Stomach (tissue), 9 donors: ENCODE measurements around the gene TMEM132D. TPM values are rescaled to one million over a fixed set of nuclear protein-coding genes. Genes with fewer than 3 reads are reported as not detected.

Experiments
- DNase-seq, 2 donors: peaks; one replicate each; pipeline versions ENCODE4 v3.0.0 to v3.0.0-alpha.2; 2013 to 2019
- H3K27ac ChIP-seq, 5 donors: fragments of 200-600 bp in 4 of 5; sonication (generic) in 4 of 5; one replicate each; pipeline ENCODE4 v1.5.1; 2013 to 2019; ENCODE audit warnings: mild to moderate bottlenecking in 1 of 5, moderate library complexity in 1 of 5
- H3K27me3 ChIP-seq, 3 donors: fragments of 200-600 bp; sonication (generic); one replicate each; pipeline ENCODE4 v1.5.1; 2017 to 2019; ENCODE audit warnings: mixed run types in 1 of 3
- H3K36me3 ChIP-seq, 4 donors: fragments of 200-600 bp; sonication (generic); 1 replicate in 3 of 4; 2 replicates in 1 of 4; pipeline ENCODE4 v1.5.1; 2016 to 2019
- H3K4me1 ChIP-seq, 4 donors: fragments of 200-600 bp; sonication (generic); one replicate each; pipeline ENCODE4 v1.5.1; 2016 to 2019
- H3K4me3 ChIP-seq, 4 donors: fragments of 200-600 bp; sonication (generic) in 3 of 4; one replicate each; pipeline ENCODE4 v1.5.1; 2016 to 2019; ENCODE audit warnings: mild to moderate bottlenecking in 1 of 4
- H3K9me3 ChIP-seq, 4 donors: fragments of 200-600 bp; sonication (generic); one replicate each; pipeline ENCODE4 v1.5.1; 2016 to 2019
- EP300 ChIP-seq: sonication (generic); formaldehyde crosslinking; IDR thresholded peaks from one replicate; pipeline ENCODE4 v1.6.1; 2017; ENCODE audit warnings: antibody characterized with exemption
- POLR2A ChIP-seq, 4 donors: fragments of 450-650 bp; IDR thresholded peaks; one replicate each; pipeline ENCODE4 v1.6.1; 2016; ENCODE audit warnings: antibody characterized with exemption in 4 of 4, control low read depth in 2 of 4, mild to moderate bottlenecking in 1 of 4, moderate library complexity in 1 of 4
- POLR2AphosphoS5 ChIP-seq, 3 donors: sonication (generic); formaldehyde crosslinking; IDR thresholded peaks; one replicate each; pipeline ENCODE4 v1.6.1; 2016; ENCODE audit warnings: antibody characterized with exemption in 3 of 3
- WGBS, 5 donors: extraction: QIAGEN DNeasy Blood & Tissue Kit in 3 of 5; methylation state at CpG; one replicate each; pipeline versions ENCODE4 v1.1.5 to v1.1.7; 2013 to 2018; 5-methylcytosine and 5-hydroxymethylcytosine counted together
- intact Hi-C: fragments of 100-400 bp; cut with DNase I; formaldehyde crosslinking; loops from one replicate; pipeline ENCODE4 v1.15.1; 2023; ENCODE audit warnings: low total_unique reads
- polyA plus RNA-seq, 3 donors: library from polyadenylated mRNA; stranded (reverse); fragments of 200-250 nt; gene quantifications; one replicate each; pipeline ENCODE4 v1.2.3, GENCODE V29; 2013
- total RNA-seq, 5 donors: library from RNA; depleted of rRNA; stranded (reverse); fragments of >200 nt; gene quantifications; one replicate each; pipeline versions ENCODE4 v1.1.0 to v1.2.3, GENCODE V29; 2014 to 2016
- TF ChIP-seq, protein P1 (sequence below), 7 experiments: fragments of 450-650 bp in 4 of 7; fragments of 200-600 bp in 3 of 7; sonication (generic) in 3 of 7; IDR thresholded peaks; one replicate each; pipeline ENCODE4 v1.5.1; 2016 to 2019; ENCODE audit warnings: antibody characterized with exemption in 7 of 7, control low read depth in 2 of 7, mild to moderate bottlenecking in 1 of 7
- donor health status: healthy with polysubstance abuse.
- donor health status: Bipolar disorder and iron deficiency.
- donor health status: healthy.

Gene TMEM132D
- total and polyA plus RNA-seq, 8 donors, result 0.29 to 0.92 TPM; not detected in 6

DNA sequence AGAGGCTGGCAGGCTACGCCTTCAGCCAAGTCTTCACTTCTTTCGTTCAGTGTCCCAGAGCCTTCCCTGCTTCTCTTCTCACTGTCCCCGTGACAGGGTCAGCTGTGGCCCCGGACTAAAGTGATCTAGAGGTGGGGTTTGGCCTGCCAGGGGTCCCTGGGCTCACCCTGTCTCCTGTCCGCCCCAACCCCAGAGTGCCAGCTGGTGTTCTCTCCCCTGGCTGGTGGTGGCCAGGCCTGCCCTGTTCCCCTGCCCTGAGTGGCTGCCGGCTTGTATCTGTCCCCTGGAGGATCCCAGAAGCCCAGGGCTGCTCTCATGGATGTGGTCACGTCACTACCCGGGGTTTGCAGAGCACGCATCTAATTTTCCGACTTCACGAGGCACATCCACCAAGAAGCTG lies 753.1 kb downstream of the TMEM132D start:
- H3K4me3 ChIP-seq, result no peak overlapping the region
- no peak for DNase-seq
- H3K27ac ChIP-seq, result no peak overlapping the region
- H3K4me1 ChIP-seq, result no peaks in the 10 kb centered on the region
- H3K36me3 ChIP-seq, result no peaks in the 10 kb centered on the region
- 60 to 78% (median 72%) methylated on average over 10 to 11 of the region's 11 CpGs for WGBS, 5 donors
- H3K9me3 ChIP-seq, result no peaks in the 10 kb centered on the region
- peaks cover 0 to 19% (median 0%) of the 10 kb centered on the region in 3 donors for H3K27me3 ChIP-seq
- intact Hi-C loops, result no loop called here
- TF ChIP-seq POLR2A (IDR thresholded peaks at IDR 0.05), result no peak

DNA sequence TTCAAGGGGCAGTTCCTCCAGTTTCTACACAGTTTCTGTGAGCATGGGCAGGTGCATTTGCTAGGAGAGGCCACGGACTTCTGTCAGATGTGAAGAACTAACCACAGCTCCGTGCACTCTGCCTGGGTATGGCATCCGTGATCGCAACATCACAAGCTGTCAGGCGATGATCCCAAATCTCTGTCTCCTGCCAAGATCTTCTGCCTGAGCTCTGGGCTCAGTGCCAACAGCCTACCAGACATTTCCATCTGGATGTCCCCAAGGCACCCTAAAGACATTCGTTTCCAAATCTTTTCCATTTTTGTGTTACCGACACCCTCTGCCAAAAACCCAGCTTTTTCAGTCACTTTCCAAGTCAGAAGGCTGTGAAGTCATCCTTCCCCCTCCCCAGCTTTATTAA lies 758.4 kb downstream of the TMEM132D start:
- no peaks in the 10 kb centered on the region for H3K4me1 ChIP-seq
- TF ChIP-seq, protein P1, sequence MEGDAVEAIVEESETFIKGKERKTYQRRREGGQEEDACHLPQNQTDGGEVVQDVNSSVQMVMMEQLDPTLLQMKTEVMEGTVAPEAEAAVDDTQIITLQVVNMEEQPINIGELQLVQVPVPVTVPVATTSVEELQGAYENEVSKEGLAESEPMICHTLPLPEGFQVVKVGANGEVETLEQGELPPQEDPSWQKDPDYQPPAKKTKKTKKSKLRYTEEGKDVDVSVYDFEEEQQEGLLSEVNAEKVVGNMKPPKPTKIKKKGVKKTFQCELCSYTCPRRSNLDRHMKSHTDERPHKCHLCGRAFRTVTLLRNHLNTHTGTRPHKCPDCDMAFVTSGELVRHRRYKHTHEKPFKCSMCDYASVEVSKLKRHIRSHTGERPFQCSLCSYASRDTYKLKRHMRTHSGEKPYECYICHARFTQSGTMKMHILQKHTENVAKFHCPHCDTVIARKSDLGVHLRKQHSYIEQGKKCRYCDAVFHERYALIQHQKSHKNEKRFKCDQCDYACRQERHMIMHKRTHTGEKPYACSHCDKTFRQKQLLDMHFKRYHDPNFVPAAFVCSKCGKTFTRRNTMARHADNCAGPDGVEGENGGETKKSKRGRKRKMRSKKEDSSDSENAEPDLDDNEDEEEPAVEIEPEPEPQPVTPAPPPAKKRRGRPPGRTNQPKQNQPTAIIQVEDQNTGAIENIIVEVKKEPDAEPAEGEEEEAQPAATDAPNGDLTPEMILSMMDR (IDR thresholded peaks at IDR 0.05), result no peak
- no peak for TF ChIP-seq POLR2AphosphoS5 (IDR thresholded peaks at IDR 0.05)
- no peak for TF ChIP-seq EP300
- no peak for TF ChIP-seq POLR2A (IDR thresholded peaks at IDR 0.05)
- intact Hi-C loops, result no loop called here
- no peak overlapping the region for H3K4me3 ChIP-seq
- DNase-seq, result no peak
- H3K27ac ChIP-seq, result no peak overlapping the region
- no peaks in the 10 kb centered on the region for H3K36me3 ChIP-seq
- 62 to 69% (median 63%) methylated on average over 7 of the region's 7 CpGs for WGBS, 5 donors
- no peaks in the 10 kb centered on the region for H3K9me3 ChIP-seq
- H3K27me3 ChIP-seq, result no peaks in the 10 kb centered on the region

- 73 to 82% (median 80%) methylated on average over 4 of the region's 4 CpGs for WGBS, 5 donors
- no peak for TF ChIP-seq EP300
- TF ChIP-seq, protein P1 (IDR thresholded peaks at IDR 0.05), result no peak
- TF ChIP-seq POLR2A (IDR thresholded peaks at IDR 0.05), result no peak
- TF ChIP-seq POLR2AphosphoS5 (IDR thresholded peaks at IDR 0.05), result no peak
These were observed 765.0 kb downstream of the TMEM132D start for GRCh38 chr12:129138776-129139175.

GRCh38 chr12:129136694-129137325 lies 767.0 kb downstream of the TMEM132D start:
- Histone ChIP-seq H3K27ac (no peak overlapping the region), H3K4me1 (no peaks in the 10 kb centered on the region), H3K9me3 (no peaks in the 10 kb centered on the region), H3K36me3 (no peaks in the 10 kb centered on the region), H3K27me3 (no peaks in the 10 kb centered on the region), H3K4me3 (no peak overlapping the region)
- intact Hi-C loops, result no loop called here
- WGBS, 5 donors, result 93 to 99% (median 94%) methylated on average over 3 of the region's 3 CpGs
- no peak for DNase-seq
- TF ChIP-seq POLR2AphosphoS5 (IDR thresholded peaks at IDR 0.05) (no peak), POLR2A (IDR thresholded peaks at IDR 0.05) (no peak), EP300 (no peak)
- TF ChIP-seq, protein P1 (IDR thresholded peaks at IDR 0.05), result no peak

More at GRCh38 chr12:129138776-129139175, 765.0 kb downstream of the TMEM132D start:
- H3K36me3 ChIP-seq, result no peaks in the 10 kb centered on the region
- H3K4me1 ChIP-seq, result no peaks in the 10 kb centered on the region
- no peaks in the 10 kb centered on the region for H3K9me3 ChIP-seq
- no peak for DNase-seq
- no peaks in the 10 kb centered on the region for H3K27me3 ChIP-seq
- no peak overlapping the region for H3K4me3 ChIP-seq
- intact Hi-C loops, result no loop called here
- no peak overlapping the region for H3K27ac ChIP-seq

- Histone ChIP-seq H3K36me3 (no peaks in the 10 kb centered on the region), H3K9me3 (peaks cover 0 to 12% (median 0%) of the 10 kb centered on the region in 4 donors), H3K27ac (no peak overlapping the region), H3K4me3 (no peak overlapping the region), H3K27me3 (no peaks in the 10 kb centered on the region), H3K4me1 (no peaks in the 10 kb centered on the region)
- WGBS, 5 donors, result 72 to 82% (median 79%) methylated on average over 8 to 12 of the region's 12 CpGs
- intact Hi-C loops, result no loop called here
- TF ChIP-seq POLR2A (IDR thresholded peaks at IDR 0.05) (no peak), POLR2AphosphoS5 (IDR thresholded peaks at IDR 0.05) (no peak), EP300 (no peak)
- TF ChIP-seq, protein P1 (IDR thresholded peaks at IDR 0.05), result no peak
- no peak for DNase-seq
These were observed 776.1 kb downstream of the TMEM132D start for GRCh38 chr12:129127771-129128170.
